Fibroblast of mammary gland (primary cell): Measurements from ENCODE around the gene RUSF1.

Source experiments
- DNase-seq: peaks from one replicate; pipeline ENCODE4 v3.0.0-alpha.2; 2010; ENCODE audit warnings: low read depth
- H3K4me3 ChIP-seq: 2 replicates; pipeline ENCODE4 v1.5.1; 2011; ENCODE audit warnings: low read depth, mild to moderate bottlenecking, low read length, moderate library complexity; ENCODE audit not compliant: control insufficient read depth
- TF ChIP-seq, protein P1 (sequence below): conservative IDR thresholded peaks from 2 replicates; pipeline ENCODE4 v1.5.1; 2011; ENCODE audit warnings: low read depth, low read length, inconsistent platforms; ENCODE audit not compliant: control insufficient read depth, insufficient read depth

The RUSF1 gene

GRCh38 chr16:31493506-31494125, 14.6 kb downstream of the RUSF1 start:
- TF ChIP-seq, protein P1, sequence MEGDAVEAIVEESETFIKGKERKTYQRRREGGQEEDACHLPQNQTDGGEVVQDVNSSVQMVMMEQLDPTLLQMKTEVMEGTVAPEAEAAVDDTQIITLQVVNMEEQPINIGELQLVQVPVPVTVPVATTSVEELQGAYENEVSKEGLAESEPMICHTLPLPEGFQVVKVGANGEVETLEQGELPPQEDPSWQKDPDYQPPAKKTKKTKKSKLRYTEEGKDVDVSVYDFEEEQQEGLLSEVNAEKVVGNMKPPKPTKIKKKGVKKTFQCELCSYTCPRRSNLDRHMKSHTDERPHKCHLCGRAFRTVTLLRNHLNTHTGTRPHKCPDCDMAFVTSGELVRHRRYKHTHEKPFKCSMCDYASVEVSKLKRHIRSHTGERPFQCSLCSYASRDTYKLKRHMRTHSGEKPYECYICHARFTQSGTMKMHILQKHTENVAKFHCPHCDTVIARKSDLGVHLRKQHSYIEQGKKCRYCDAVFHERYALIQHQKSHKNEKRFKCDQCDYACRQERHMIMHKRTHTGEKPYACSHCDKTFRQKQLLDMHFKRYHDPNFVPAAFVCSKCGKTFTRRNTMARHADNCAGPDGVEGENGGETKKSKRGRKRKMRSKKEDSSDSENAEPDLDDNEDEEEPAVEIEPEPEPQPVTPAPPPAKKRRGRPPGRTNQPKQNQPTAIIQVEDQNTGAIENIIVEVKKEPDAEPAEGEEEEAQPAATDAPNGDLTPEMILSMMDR = no peak
- no peak for DNase-seq
- no peak overlapping the region for H3K4me3 ChIP-seq

GRCh38 chr16:31491778-31492418, 16.3 kb downstream of the RUSF1 start:
- no peak overlapping the region for H3K4me3 ChIP-seq
- TF ChIP-seq, protein P1 = no peak
- DNase-seq = no peak

DNA sequence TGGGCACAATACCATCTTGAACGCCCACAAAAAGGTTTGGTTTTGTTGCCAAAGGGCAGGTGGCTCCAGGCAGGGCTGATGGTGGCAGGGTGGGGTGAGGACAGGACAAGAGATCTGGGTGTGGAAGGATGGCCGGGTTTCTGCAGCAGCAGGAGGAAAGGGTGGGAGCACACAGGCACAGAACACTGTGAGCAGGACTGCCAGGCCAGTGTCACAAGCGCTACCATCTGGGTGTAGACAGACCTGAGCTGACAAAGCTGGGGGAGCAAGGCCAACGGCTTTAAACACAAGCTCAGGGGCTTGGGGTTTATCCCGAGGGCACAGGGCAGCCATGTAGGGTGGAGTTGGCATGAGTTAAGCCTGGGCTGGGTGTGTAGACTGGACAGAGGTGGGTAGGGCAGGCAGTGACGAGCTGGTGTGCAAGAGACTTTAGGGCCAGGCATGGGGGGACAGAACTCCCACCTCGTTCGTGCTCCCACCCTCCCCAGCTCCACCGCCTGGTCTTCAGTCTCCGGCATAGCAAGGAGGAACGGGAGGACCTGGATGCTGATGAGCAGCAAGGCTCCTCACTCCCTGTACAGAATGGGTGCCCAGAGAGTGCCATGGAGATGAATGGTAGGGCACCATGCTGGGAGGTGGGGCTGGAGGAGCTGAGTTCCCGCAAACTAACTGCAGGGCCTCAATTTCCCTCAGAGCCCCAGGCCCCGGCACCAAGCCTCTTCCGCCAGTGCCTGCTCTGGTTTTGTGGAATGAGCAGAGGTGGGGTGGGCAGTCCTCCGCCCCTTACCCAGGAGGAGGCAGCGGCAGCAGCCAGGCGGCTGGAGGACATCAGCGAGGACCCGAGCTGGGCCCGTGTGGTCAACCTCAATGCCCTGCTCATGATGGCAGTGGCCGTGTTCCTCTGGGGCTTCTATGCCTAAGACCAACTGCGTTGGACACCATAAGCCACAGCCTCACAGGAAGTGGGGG, 18.3 kb downstream of the RUSF1 start:
- TF ChIP-seq, protein P1 = no peak
- H3K4me3 ChIP-seq = no peak overlapping the region
- DNase-seq = no peak

DNA sequence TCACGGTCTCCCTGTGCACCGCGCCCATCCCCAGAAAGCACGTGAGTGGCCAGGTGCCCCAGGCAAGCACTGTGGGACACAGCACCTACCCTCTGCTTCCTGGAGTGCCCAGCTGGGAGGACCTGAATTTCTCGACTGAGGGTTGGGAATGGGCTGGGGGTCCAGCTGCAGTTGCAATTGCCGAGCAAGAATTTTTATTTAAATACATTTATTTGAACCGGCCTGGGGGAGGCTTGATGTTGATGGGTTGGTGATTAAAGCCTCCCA, 19.0 kb downstream of the RUSF1 start:
- H3K4me3 ChIP-seq = no peak overlapping the region
- no peak for DNase-seq
- TF ChIP-seq, protein P1 = no peak

DNA sequence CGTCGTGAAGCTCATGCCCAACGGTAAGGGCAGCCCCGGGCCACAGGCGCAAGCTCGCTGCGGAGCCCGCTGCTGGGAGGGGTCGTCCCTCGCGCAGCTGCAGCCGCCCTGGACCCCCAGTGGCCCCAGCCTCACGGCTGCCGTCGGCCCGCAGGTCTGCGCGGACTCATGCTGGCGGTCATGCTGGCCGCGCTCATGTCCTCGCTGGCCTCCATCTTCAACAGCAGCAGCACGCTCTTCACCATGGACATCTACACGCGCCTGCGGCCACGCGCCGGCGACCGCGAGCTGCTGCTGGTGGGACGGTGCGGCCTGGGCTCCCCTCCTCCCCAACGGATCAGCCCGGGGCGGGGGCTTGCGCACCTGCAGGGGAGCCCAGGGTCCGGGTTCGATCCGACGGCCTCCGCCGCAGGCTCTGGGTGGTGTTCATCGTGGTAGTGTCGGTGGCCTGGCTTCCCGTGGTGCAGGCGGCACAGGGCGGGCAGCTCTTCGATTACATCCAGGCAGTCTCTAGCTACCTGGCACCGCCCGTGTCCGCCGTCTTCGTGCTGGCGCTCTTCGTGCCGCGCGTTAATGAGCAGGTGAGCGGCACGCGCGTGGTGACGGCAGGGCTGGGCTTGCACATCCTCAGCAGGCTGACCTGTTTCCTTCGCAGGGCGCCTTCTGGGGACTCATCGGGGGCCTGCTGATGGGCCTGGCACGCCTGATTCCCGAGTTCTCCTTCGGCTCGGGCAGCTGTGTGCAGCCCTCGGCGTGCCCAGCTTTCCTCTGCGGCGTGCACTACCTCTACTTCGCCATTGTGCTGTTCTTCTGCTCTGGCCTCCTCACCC, 19.5 kb downstream of the RUSF1 start:
- TF ChIP-seq, protein P1 = no peak
- no peak for DNase-seq
- H3K4me3 ChIP-seq = no peak overlapping the region
